ENCODE data around the gene ANKRD9. TPM values are rescaled to one million over a fixed set of nuclear protein-coding genes. Genes with fewer than 3 reads are reported as not detected.
"Not testable (repeated sequence)": the region's sequence is repeated elsewhere in the genome, so short reads cannot be mapped to it uniquely, and the experiment has no call there.

Gene ANKRD9
- polyA plus RNA-seq, 1 donor from 2014 or later = 1.5 TPM

GRCh38 chr14:102554821-102555819 lies 45.5 kb upstream of the ANKRD9 start:
- TF ChIP-seq MXI1 (conservative IDR thresholded peaks at IDR 0.05; ENCODE audit: poor library complexity, severe bottlenecking) = no peak
- no peak for TF ChIP-seq EZH2 (IDR thresholded peaks at IDR 0.05; ENCODE audit: borderline replicate concordance, insufficient read depth, low read length, poor library complexity, severe bottlenecking)
- TF ChIP-seq, protein P1, sequence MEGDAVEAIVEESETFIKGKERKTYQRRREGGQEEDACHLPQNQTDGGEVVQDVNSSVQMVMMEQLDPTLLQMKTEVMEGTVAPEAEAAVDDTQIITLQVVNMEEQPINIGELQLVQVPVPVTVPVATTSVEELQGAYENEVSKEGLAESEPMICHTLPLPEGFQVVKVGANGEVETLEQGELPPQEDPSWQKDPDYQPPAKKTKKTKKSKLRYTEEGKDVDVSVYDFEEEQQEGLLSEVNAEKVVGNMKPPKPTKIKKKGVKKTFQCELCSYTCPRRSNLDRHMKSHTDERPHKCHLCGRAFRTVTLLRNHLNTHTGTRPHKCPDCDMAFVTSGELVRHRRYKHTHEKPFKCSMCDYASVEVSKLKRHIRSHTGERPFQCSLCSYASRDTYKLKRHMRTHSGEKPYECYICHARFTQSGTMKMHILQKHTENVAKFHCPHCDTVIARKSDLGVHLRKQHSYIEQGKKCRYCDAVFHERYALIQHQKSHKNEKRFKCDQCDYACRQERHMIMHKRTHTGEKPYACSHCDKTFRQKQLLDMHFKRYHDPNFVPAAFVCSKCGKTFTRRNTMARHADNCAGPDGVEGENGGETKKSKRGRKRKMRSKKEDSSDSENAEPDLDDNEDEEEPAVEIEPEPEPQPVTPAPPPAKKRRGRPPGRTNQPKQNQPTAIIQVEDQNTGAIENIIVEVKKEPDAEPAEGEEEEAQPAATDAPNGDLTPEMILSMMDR (IDR thresholded peaks at IDR 0.05; ENCODE audit: poor library complexity, severe bottlenecking) = no peak
- TF ChIP-seq POLR2AphosphoS5 (IDR thresholded peaks at IDR 0.05) = no peak
- no peak for TF ChIP-seq EP300 (conservative IDR thresholded peaks at IDR 0.05; ENCODE audit: poor library complexity, severe bottlenecking)
- no peak for TF ChIP-seq TAF1 (IDR thresholded peaks at IDR 0.05; ENCODE audit: low read depth)
- Histone ChIP-seq H2AFZ (ENCODE audit: low read depth, low read length) (no peak overlapping the region), H3K4me3 (ENCODE audit: low read length) (peak overlapping the region; percentile 30), H3F3A (ENCODE audit: insufficient read depth, low read length, poor library complexity, severe bottlenecking) (no peaks in the 10 kb centered on the region), H3K36me3 (ENCODE audit: insufficient read depth, low read length) (no peaks in the 10 kb centered on the region), H3K27ac (ENCODE audit: low read length) (no peak overlapping the region), H3K9me3 (ENCODE audit: low read length) (no peaks in the 10 kb centered on the region), H3K9me2 (ENCODE audit: insufficient read depth, low read length) (no peaks in the 10 kb centered on the region), H3K4me2 (ENCODE audit: low read length) (no peak overlapping the region), H3K79me2 (replicated peaks; ENCODE audit: insufficient read depth, low read length) (no peaks in the 10 kb centered on the region), H3K27me3 (ENCODE audit: insufficient read depth, low read depth, low read length) (peaks cover 12% of the 10 kb centered on the region), H4K20me1 (ENCODE audit: insufficient read depth) (no peaks in the 10 kb centered on the region), H3K9ac (ENCODE audit: low read length) (no peak overlapping the region)

DNA sequence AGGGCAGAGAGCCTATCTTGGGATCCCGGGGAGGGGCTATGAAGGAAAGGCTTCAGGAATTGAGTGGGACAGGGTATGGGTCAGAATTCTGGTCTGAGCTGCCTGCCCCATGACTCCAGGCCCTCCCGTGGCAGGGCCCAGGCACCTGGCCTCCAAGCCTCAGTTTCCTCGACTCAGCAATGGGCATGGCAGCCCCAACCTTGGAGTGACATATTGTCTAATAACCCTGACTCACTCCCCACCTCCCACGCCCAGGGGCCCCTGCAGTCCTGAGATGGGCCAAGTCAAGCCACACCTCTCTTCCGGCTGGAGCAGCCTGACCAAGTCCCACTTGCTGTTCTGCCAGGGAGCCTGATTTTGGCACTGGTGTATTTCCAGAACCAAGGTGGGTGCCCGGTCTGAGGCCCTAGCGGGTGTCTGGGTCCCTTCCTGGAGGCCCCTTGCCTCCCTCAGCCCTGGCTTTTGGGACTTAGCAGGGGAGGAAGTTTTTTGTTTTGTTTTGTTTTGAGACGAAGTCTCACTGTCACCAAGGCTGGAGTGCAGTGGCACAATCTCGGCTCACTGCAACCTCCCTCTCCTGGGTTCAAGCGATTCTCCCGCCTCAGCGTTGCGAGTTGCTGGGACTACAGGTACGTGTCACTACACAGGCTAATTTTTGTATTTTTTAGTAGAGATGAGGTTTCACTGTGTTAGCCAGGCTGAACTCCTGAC lies 42.6 kb upstream of the ANKRD9 start:
- Histone ChIP-seq H3K27me3 (ENCODE audit: insufficient read depth, low read depth, low read length) (peaks cover 12% of the 10 kb centered on the region), H3K79me2 (replicated peaks; ENCODE audit: insufficient read depth, low read length) (no peaks in the 10 kb centered on the region), H3K4me2 (ENCODE audit: low read length) (no peak overlapping the region), H3K9ac (ENCODE audit: low read length) (no peak overlapping the region), H3K9me2 (ENCODE audit: insufficient read depth, low read length) (no peaks in the 10 kb centered on the region), H3K4me3 (ENCODE audit: low read length) (no peak overlapping the region), H2AFZ (ENCODE audit: low read depth, low read length) (no peak overlapping the region), H3K27ac (ENCODE audit: low read length) (no peak overlapping the region), H3F3A (ENCODE audit: insufficient read depth, low read length, poor library complexity, severe bottlenecking) (no peaks in the 10 kb centered on the region), H4K20me1 (ENCODE audit: insufficient read depth) (no peaks in the 10 kb centered on the region), H3K9me3 (ENCODE audit: low read length) (no peaks in the 10 kb centered on the region), H3K36me3 (ENCODE audit: insufficient read depth, low read length) (no peaks in the 10 kb centered on the region)
- TF ChIP-seq EZH2 (IDR thresholded peaks at IDR 0.05; ENCODE audit: borderline replicate concordance, insufficient read depth, low read length, poor library complexity, severe bottlenecking) = no peak
- TF ChIP-seq, protein P1 (IDR thresholded peaks at IDR 0.05; ENCODE audit: poor library complexity, severe bottlenecking) = no peak
- no peak for TF ChIP-seq TAF1 (IDR thresholded peaks at IDR 0.05; ENCODE audit: low read depth)
- no peak for TF ChIP-seq EP300 (conservative IDR thresholded peaks at IDR 0.05; ENCODE audit: poor library complexity, severe bottlenecking)
- TF ChIP-seq SMC3 (conservative IDR thresholded peaks at IDR 0.05; ENCODE audit: poor library complexity) = no peak
- TF ChIP-seq, protein P2, sequence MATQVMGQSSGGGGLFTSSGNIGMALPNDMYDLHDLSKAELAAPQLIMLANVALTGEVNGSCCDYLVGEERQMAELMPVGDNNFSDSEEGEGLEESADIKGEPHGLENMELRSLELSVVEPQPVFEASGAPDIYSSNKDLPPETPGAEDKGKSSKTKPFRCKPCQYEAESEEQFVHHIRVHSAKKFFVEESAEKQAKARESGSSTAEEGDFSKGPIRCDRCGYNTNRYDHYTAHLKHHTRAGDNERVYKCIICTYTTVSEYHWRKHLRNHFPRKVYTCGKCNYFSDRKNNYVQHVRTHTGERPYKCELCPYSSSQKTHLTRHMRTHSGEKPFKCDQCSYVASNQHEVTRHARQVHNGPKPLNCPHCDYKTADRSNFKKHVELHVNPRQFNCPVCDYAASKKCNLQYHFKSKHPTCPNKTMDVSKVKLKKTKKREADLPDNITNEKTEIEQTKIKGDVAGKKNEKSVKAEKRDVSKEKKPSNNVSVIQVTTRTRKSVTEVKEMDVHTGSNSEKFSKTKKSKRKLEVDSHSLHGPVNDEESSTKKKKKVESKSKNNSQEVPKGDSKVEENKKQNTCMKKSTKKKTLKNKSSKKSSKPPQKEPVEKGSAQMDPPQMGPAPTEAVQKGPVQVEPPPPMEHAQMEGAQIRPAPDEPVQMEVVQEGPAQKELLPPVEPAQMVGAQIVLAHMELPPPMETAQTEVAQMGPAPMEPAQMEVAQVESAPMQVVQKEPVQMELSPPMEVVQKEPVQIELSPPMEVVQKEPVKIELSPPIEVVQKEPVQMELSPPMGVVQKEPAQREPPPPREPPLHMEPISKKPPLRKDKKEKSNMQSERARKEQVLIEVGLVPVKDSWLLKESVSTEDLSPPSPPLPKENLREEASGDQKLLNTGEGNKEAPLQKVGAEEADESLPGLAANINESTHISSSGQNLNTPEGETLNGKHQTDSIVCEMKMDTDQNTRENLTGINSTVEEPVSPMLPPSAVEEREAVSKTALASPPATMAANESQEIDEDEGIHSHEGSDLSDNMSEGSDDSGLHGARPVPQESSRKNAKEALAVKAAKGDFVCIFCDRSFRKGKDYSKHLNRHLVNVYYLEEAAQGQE (IDR thresholded peaks at IDR 0.05; ENCODE audit: borderline replicate concordance) = no peak
- TF ChIP-seq RAD21 (conservative IDR thresholded peaks at IDR 0.05) = no peak
- TF ChIP-seq MXI1 (conservative IDR thresholded peaks at IDR 0.05; ENCODE audit: poor library complexity, severe bottlenecking) = no peak
- no peak for TF ChIP-seq POLR2AphosphoS5 (IDR thresholded peaks at IDR 0.05)

DNA sequence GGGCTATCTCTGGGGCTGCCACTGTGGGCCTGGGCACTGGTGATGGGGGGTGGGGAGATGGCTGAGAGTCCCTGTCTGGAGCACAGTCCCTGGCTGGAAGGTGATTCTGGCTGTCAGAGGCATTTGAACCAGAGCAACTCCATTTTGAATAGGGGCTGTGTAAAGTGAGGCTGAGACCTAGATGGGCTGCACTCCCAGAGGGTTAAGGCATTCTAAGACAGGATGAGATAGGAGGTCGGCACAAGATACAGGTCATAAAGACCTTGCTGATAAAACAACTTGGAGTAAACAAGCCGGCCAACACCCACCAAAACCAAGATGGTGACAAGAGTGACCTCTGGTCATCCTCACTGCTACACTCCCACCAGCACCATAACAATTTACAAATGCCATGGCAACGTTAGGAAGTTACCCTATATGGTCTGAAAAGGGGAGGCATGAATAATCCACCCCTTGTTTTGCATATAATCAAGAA lies 41.4 kb upstream of the ANKRD9 start:
- not testable (repeated sequence) for H3K4me3 ChIP-seq (ENCODE audit: low read length); H3K79me2 ChIP-seq (replicated peaks; ENCODE audit: insufficient read depth, low read length); H3K9ac ChIP-seq (ENCODE audit: low read length); H3K4me2 ChIP-seq (ENCODE audit: low read length); H3K27ac ChIP-seq (ENCODE audit: low read length); H2AFZ ChIP-seq (ENCODE audit: low read depth, low read length); H3K36me3 ChIP-seq (ENCODE audit: insufficient read depth, low read length); H3K9me3 ChIP-seq (ENCODE audit: low read length); H3F3A ChIP-seq (ENCODE audit: insufficient read depth, low read length, poor library complexity, severe bottlenecking); H3K9me2 ChIP-seq (ENCODE audit: insufficient read depth, low read length); H4K20me1 ChIP-seq (ENCODE audit: insufficient read depth)
- peaks cover 13% of the 10 kb centered on the region for H3K27me3 ChIP-seq (ENCODE audit: insufficient read depth, low read depth, low read length)

All from neural cell (in vitro differentiated cells).